ENCODE data around the gene SKOR1. TPM values are rescaled to one million over a fixed set of nuclear protein-coding genes. Genes with fewer than 3 reads are reported as not detected.

Gene SKOR1
- total and polyA plus RNA-seq, 10 of the 15 experiments (the other 5 are each of a cell fraction or from before 2014, with no cell fraction given) = 0.04 to 0.36 (median 0.10) TPM; not detected in 4

DNA sequence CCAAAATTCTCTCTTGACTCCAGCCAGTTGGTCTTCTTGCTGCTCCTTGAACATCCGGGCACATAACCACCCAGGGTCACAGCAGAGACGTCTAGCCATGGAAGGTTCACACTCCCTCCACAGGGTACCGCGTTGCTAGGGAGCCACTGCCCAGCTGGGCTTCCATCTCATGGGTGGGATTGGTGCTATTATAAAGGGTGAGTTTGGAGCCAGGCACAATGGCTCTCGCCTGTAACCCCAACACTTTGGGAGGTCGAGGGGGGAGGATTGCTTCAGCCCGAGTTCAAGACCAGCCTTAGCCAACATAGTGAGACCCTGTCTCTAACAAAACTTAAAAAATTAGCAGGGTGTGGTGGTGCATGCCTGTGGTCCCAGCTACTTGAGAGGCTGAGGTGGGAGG is 17.5 kb upstream of the SKOR1 start:
- ChIA-PET CTCF (interaction anchor here (0.7 kb wide), 1 partner anchor 307 kb away, joined by 3 read pairs; no protein-coding TSS in a partner anchor), RAD21 (ENCODE audit: unreplicated experiment) (no interaction called here), SMC1A (ENCODE audit: uncharacterized antibody, unreplicated experiment) (no interaction called here), POLR2A (no interaction called here)
- Histone ChIP-seq H2AFZ (ENCODE audit: control insufficient read depth, low read depth, low read length) (no peak overlapping the region), H3K4me3 (no peak overlapping the region), H3K4me2 (ENCODE audit: control insufficient read depth, insufficient read depth) (no peak overlapping the region), H3K9me3 (replicated peaks; ENCODE audit: control insufficient read depth, insufficient read depth, low read length) (no peaks in the 10 kb centered on the region), H3K27me3 (replicated peaks in 1 of 2; ENCODE audit: control insufficient read depth in 2 of 2, insufficient read depth in 2 of 2, low read length in 1 of 2) (no peaks in the 10 kb centered on the region), H3K9ac (ENCODE audit: control insufficient read depth, insufficient read depth, low read length) (no peak overlapping the region), H3K27ac (ENCODE audit: control insufficient read depth, insufficient read depth) (no peak overlapping the region), H3K36me3 (ENCODE audit: control insufficient read depth in 2 of 2, insufficient read depth in 2 of 2, low read length in 1 of 2) (no peaks in the 10 kb centered on the region; a peak in 2 of 4 replicates), H4K20me1 (ENCODE audit: control insufficient read depth, insufficient read depth) (no peaks in the 10 kb centered on the region; the same call in 1 of the 2 replicates), H3K4me1 (ENCODE audit: control insufficient read depth, insufficient read depth, low read length) (peaks cover 5% of the 10 kb centered on the region), H3K79me2 (ENCODE audit: control insufficient read depth, insufficient read depth, low read length) (no peaks in the 10 kb centered on the region)
- no TSS peak for BruUV-seq (replicated peaks)
- WGBS (ENCODE audit: insufficient coverage, insufficient replicate concordance, low lambda C conversion rate, missing lambda C conversion rate) = 95% methylated on average over 7 of the region's 7 CpGs
- TF ChIP-seq ZNF24 (IDR thresholded peaks at IDR 0.05) = no peak
- TF ChIP-seq, protein P1, sequence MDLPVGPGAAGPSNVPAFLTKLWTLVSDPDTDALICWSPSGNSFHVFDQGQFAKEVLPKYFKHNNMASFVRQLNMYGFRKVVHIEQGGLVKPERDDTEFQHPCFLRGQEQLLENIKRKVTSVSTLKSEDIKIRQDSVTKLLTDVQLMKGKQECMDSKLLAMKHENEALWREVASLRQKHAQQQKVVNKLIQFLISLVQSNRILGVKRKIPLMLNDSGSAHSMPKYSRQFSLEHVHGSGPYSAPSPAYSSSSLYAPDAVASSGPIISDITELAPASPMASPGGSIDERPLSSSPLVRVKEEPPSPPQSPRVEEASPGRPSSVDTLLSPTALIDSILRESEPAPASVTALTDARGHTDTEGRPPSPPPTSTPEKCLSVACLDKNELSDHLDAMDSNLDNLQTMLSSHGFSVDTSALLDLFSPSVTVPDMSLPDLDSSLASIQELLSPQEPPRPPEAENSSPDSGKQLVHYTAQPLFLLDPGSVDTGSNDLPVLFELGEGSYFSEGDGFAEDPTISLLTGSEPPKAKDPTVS (IDR thresholded peaks at IDR 0.05; ENCODE audit: low read depth, low read length) = no peak
- no peak for TF ChIP-seq EED (IDR thresholded peaks at IDR 0.05; ENCODE audit: low read depth)
- TF ChIP-seq, protein P2, sequence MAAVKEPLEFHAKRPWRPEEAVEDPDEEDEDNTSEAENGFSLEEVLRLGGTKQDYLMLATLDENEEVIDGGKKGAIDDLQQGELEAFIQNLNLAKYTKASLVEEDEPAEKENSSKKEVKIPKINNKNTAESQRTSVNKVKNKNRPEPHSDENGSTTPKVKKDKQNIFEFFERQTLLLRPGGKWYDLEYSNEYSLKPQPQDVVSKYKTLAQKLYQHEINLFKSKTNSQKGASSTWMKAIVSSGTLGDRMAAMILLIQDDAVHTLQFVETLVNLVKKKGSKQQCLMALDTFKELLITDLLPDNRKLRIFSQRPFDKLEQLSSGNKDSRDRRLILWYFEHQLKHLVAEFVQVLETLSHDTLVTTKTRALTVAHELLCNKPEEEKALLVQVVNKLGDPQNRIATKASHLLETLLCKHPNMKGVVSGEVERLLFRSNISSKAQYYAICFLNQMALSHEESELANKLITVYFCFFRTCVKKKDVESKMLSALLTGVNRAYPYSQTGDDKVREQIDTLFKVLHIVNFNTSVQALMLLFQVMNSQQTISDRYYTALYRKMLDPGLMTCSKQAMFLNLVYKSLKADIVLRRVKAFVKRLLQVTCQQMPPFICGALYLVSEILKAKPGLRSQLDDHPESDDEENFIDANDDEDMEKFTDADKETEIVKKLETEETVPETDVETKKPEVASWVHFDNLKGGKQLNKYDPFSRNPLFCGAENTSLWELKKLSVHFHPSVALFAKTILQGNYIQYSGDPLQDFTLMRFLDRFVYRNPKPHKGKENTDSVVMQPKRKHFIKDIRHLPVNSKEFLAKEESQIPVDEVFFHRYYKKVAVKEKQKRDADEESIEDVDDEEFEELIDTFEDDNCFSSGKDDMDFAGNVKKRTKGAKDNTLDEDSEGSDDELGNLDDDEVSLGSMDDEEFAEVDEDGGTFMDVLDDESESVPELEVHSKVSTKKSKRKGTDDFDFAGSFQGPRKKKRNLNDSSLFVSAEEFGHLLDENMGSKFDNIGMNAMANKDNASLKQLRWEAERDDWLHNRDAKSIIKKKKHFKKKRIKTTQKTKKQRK (IDR thresholded peaks at IDR 0.05; ENCODE audit: low read depth, low read length) = no peak
- TF ChIP-seq, protein P3, sequence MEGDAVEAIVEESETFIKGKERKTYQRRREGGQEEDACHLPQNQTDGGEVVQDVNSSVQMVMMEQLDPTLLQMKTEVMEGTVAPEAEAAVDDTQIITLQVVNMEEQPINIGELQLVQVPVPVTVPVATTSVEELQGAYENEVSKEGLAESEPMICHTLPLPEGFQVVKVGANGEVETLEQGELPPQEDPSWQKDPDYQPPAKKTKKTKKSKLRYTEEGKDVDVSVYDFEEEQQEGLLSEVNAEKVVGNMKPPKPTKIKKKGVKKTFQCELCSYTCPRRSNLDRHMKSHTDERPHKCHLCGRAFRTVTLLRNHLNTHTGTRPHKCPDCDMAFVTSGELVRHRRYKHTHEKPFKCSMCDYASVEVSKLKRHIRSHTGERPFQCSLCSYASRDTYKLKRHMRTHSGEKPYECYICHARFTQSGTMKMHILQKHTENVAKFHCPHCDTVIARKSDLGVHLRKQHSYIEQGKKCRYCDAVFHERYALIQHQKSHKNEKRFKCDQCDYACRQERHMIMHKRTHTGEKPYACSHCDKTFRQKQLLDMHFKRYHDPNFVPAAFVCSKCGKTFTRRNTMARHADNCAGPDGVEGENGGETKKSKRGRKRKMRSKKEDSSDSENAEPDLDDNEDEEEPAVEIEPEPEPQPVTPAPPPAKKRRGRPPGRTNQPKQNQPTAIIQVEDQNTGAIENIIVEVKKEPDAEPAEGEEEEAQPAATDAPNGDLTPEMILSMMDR (IDR thresholded peaks at IDR 0.05 in 2 of 3, conservative IDR thresholded peaks at IDR 0.05 in 1 of 3; ENCODE audit: control insufficient read depth in 2 of 3, extremely low read depth in 1 of 3, insufficient read depth in 1 of 3, low read depth in 3 of 3, low read length in 3 of 3) = no peak
- TF ChIP-seq TBL1XR1 (IDR thresholded peaks at IDR 0.05; ENCODE audit: low read depth, low read length) = no peak
- no peak for TF ChIP-seq NR2C1 (IDR thresholded peaks at IDR 0.05)
- no peak for TF ChIP-seq CBFB (IDR thresholded peaks at IDR 0.05; ENCODE audit: low read depth)
- TF ChIP-seq ZNF622 (IDR thresholded peaks at IDR 0.05) = no peak
- no peak for TF ChIP-seq TARDBP (IDR thresholded peaks at IDR 0.05; ENCODE audit: borderline replicate concordance)
- no peak for TF ChIP-seq KLF5 (IDR thresholded peaks at IDR 0.05; ENCODE audit: partially characterized antibody)
- no peak for TF ChIP-seq LARP7 (IDR thresholded peaks at IDR 0.05)
- TF ChIP-seq, protein P4, sequence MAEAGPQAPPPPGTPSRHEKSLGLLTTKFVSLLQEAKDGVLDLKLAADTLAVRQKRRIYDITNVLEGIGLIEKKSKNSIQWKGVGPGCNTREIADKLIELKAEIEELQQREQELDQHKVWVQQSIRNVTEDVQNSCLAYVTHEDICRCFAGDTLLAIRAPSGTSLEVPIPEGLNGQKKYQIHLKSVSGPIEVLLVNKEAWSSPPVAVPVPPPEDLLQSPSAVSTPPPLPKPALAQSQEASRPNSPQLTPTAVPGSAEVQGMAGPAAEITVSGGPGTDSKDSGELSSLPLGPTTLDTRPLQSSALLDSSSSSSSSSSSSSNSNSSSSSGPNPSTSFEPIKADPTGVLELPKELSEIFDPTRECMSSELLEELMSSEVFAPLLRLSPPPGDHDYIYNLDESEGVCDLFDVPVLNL (IDR thresholded peaks at IDR 0.05; ENCODE audit: low read depth, low read length) = no peak
- no peak for TF ChIP-seq SMC3 (IDR thresholded peaks at IDR 0.05; ENCODE audit: borderline replicate concordance, low read length)
- in situ Hi-C loops (cut with MboI) (no loop called here), intact Hi-C loops (cut with micrococcal nuclease; ENCODE audit: unreplicated experiment) (no loop called here)
- FAIRE-seq (no peak), ATAC-seq (no peak), DNase-seq (ENCODE audit: low read depth, low spot score) (no peak)

Data from GM12878 (cell line).